Esophagus mucosa (tissue), 1 donor: ENCODE results near the gene SMYD4. TPM values are rescaled to one million over a fixed set of nuclear protein-coding genes. Genes with fewer than 3 reads are reported as not detected.
A peak's percentile ranks its signal among the peaks of the same experiment; 100 is the strongest.
"Not testable (repeated sequence)": the region's sequence is repeated elsewhere in the genome, so short reads cannot be mapped to it uniquely, and the experiment has no call there.

Experiments used
- ATAC-seq: fragments of 200-7000 bp; cut with Tn5 transposase; one replicate; pipeline ENCODE4 v1.9.1; 2020
- total RNA-seq: library from RNA; stranded (reverse); gene quantifications from one replicate; pipeline ENCODE4 v1.2.4, GENCODE V29; 2023
- donor health status: DM: yes; HTN: yes; CAD: no.

SMYD4 gene
- total RNA-seq, 1 donor from 2014 or later = 5.7 TPM

GRCh38 chr17:1782171-1782567, 47.5 kb downstream of the SMYD4 start:
- ATAC-seq = no peak

GRCh38 chr17:1779571-1780131, 50.1 kb downstream of the SMYD4 start:
- no peak for ATAC-seq

GRCh38 chr17:1776857-1777256, 52.8 kb downstream of the SMYD4 start:
- peak; percentile 41 for ATAC-seq

GRCh38 chr17:1776328-1776727, 53.4 kb downstream of the SMYD4 start:
- no peak for ATAC-seq

GRCh38 chr17:1774390-1775176, 55.1 kb downstream of the SMYD4 start:
- no peak for ATAC-seq

- no peak for ATAC-seq
Measured at GRCh38 chr17:1773696-1774181, 56.0 kb downstream of the SMYD4 start.

- peak; percentile 10 for ATAC-seq
Measured at GRCh38 chr17:1773000-1773695, 56.6 kb downstream of the SMYD4 start.

GRCh38 chr17:1769822-1770477, 59.8 kb downstream of the SMYD4 start:
- ATAC-seq = peak; percentile 86

- no peak for ATAC-seq
Measured at GRCh38 chr17:1767358-1767757, 62.3 kb downstream of the SMYD4 start.

GRCh38 chr17:1766382-1767135, 63.1 kb downstream of the SMYD4 start:
- no peak for ATAC-seq

GRCh38 chr17:1765576-1765975, 64.1 kb downstream of the SMYD4 start:
- no peak for ATAC-seq

GRCh38 chr17:1764705-1765104, 65.0 kb downstream of the SMYD4 start:
- not testable (repeated sequence) for ATAC-seq

GRCh38 chr17:1764284-1764683, 65.4 kb downstream of the SMYD4 start:
- ATAC-seq = peak; percentile 78

GRCh38 chr17:1762901-1763898, 66.5 kb downstream of the SMYD4 start:
- peak; percentile 41 for ATAC-seq

- peak; percentile 7 for ATAC-seq
Measured at GRCh38 chr17:1762233-1762900, 67.3 kb downstream of the SMYD4 start.

- peak; percentile 55 for ATAC-seq
Measured at GRCh38 chr17:1759529-1759928, 70.2 kb downstream of the SMYD4 start.

GRCh38 chr17:1758807-1759206, 70.9 kb downstream of the SMYD4 start:
- ATAC-seq = no peak

- no peak for ATAC-seq
Measured at GRCh38 chr17:1755827-1756262, 73.9 kb downstream of the SMYD4 start.

- ATAC-seq = peak; percentile 3
Measured at GRCh38 chr17:1755252-1755826, 74.4 kb downstream of the SMYD4 start.
